Adipose tissue (tissue), 3 donors: ENCODE data around the gene DNMT3A. TPM values are rescaled to one million over a fixed set of nuclear protein-coding genes. Genes with fewer than 3 reads are reported as not detected.

Experiments
- H3K27ac ChIP-seq: one replicate; pipeline ENCODE4 v1.5.1; 2013; ENCODE audit warnings: low read depth, low read length
- WGBS, 3 donors: extraction: QIAGEN DNeasy Blood & Tissue Kit; methylation state at CpG; one replicate each; pipeline ENCODE4 v1.1.7; 2013; 5-methylcytosine and 5-hydroxymethylcytosine counted together
- polyA plus RNA-seq, 3 donors: library from polyadenylated mRNA; stranded (reverse); fragments of 200-250 nt; gene quantifications; one replicate each; pipeline ENCODE4 v1.2.3, GENCODE V29; 2013
- donor health status: healthy with polysubstance abuse.
- donor health status: Bipolar disorder and iron deficiency.
- donor health status: healthy.

Gene DNMT3A
- polyA plus RNA-seq, 3 donors, result 4.2 to 9.7 (median 8.3) TPM

GRCh38 chr2:25313711-25314513 is 27.8 kb downstream of the DNMT3A start:
- no peak overlapping the region for H3K27ac ChIP-seq

GRCh38 chr2:25312958-25313710 is 28.6 kb downstream of the DNMT3A start:
- no peak overlapping the region for H3K27ac ChIP-seq
- 67 to 81% (median 76%) methylated on average over 15 of the region's 15 CpGs for WGBS, 3 donors

More at GRCh38 chr2:25313711-25314513, 27.8 kb downstream of the DNMT3A start:
- WGBS, 3 donors, result 85 to 88% (median 88%) methylated on average over 27 of the region's 27 CpGs

GRCh38 chr2:25311865-25312575 is 29.7 kb downstream of the DNMT3A start:
- no peak overlapping the region for H3K27ac ChIP-seq
- 31 to 77% (median 66%) methylated on average over 22 to 23 of the region's 23 CpGs for WGBS, 3 donors

- H3K27ac ChIP-seq, result no peak overlapping the region
- WGBS, 3 donors, result 11 to 68% (median 45%) methylated on average over 10 to 14 of the region's 14 CpGs
Measured at GRCh38 chr2:25310965-25311864, 30.5 kb downstream of the DNMT3A start.

GRCh38 chr2:25310709-25310964 is 31.1 kb downstream of the DNMT3A start:
- no peak overlapping the region for H3K27ac ChIP-seq
- 49 to 83% (median 77%) methylated on average over 5 of the region's 5 CpGs for WGBS, 3 donors

DNA sequence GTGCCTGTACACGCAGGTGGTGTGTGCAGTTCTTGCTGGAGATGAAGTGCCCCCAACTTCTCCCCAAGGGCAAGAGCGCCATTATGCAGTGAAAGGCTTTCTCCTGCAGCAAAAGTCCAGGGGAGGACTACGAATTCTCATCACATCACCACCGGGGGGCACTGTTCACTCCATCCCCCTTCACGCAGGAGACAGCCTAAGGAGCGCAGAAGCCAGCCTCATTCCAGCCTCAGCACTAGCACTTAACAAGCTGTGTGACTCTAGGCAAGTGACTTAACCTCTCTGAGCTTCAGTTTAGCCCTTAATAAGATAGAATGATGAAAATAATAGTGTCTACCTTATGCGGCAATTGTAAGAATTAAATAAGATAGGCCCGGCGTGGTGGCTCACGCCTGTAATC is 32.3 kb downstream of the DNMT3A start:
- 70 to 74% (median 70%) methylated on average over 10 of the region's 10 CpGs for WGBS, 3 donors
- no peak overlapping the region for H3K27ac ChIP-seq

- 89 to 95% (median 92%) methylated on average over 5 to 6 of the region's 6 CpGs for WGBS, 3 donors
- H3K27ac ChIP-seq, result no peak overlapping the region
Measured at GRCh38 chr2:25308599-25308998, 33.1 kb downstream of the DNMT3A start.

DNA sequence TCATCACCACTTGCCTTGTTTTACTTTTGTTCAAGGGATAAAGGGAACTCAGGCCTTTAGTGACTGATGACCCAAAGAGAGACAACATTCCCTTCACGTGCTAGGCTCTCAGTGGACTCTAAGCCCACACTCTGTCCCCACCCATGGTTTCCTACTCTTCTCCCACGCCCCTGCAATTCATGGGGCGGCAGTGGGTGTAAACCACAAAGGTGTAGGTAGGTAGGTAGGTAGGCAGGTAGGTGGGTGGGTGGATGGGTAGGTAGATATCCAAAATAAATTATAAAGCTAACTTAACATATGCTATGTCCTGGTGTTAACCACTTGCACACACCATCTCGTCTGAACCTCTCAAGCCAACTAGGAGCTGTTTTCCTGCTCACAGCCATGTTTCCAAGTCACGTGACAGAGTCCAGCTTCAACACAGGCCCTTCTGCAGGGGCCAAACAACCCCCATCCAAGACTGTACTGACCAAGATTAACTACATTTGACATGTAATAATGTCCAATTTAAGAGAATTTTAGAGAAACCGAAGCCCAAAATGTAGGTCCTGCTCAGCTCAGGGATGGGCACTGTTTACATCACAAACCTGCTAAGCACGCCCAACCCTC is 33.7 kb downstream of the DNMT3A start:
- 80 to 89% (median 88%) methylated on average over 7 of the region's 7 CpGs for WGBS, 3 donors
- H3K27ac ChIP-seq, result no peak overlapping the region

DNA sequence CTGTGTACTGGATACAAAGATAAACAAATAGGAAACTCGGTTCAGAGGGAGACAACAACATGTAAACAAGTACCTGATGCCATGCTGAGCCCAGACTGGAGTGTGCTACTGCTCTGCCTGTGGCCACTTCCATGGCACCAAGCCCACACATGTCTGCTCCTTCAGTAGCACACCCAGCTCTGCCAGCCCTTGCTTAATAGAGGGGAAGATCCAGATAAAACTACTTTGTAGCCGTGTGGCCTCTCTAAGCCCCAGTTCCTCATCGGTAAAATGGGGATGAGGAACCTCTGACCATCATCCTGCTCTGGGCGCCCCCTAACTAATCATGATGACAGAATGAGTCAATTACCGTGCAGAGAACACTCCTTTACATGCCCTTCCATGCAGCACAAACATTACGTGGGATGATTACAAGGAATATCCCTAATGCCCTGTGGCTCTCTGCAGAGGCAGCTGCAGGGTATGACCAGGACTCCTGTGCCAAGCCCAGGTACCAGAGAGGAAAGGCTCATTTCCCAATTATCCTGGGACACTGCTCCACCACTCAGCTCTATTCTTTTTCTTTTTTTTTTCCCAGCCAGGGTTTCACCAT is 34.9 kb downstream of the DNMT3A start:
- H3K27ac ChIP-seq, result no peak overlapping the region
- whole genome bisulfite sequencing, 3 donors, result 50 to 65% (median 56%) methylated on average over 6 of the region's 6 CpGs

- no peak overlapping the region for H3K27ac ChIP-seq
- WGBS, 3 donors, result 70 to 77% (median 70%) methylated on average over 10 of the region's 10 CpGs
Measured at GRCh38 chr2:25305775-25306174, 36.0 kb downstream of the DNMT3A start.

GRCh38 chr2:25304826-25305596 is 36.7 kb downstream of the DNMT3A start:
- WGBS, 3 donors, result 82 to 87% (median 87%) methylated on average over 16 of the region's 16 CpGs
- no peak overlapping the region for H3K27ac ChIP-seq

DNA sequence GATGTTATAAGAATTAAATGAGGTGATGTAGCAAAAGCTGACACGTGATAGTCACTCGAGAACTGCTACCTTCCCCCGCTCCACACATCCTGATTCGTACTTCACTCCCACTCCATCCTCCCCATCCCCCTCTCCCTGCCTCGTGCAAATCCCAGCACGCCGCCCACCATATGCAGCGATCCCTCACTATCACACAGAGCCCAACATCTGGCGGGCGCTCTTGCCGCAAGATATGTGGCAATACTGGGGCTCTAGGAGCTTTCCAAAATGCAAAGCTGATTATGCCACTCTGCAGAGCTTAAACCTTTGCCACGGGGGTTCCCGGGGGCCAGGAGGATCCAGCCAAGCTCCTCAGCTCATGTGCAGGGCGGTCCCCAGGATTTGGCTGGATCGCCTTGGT is 37.4 kb downstream of the DNMT3A start:
- H3K27ac ChIP-seq, result no peak overlapping the region
- WGBS, 3 donors, result 51 to 82% (median 53%) methylated on average over 15 of the region's 15 CpGs

DNA sequence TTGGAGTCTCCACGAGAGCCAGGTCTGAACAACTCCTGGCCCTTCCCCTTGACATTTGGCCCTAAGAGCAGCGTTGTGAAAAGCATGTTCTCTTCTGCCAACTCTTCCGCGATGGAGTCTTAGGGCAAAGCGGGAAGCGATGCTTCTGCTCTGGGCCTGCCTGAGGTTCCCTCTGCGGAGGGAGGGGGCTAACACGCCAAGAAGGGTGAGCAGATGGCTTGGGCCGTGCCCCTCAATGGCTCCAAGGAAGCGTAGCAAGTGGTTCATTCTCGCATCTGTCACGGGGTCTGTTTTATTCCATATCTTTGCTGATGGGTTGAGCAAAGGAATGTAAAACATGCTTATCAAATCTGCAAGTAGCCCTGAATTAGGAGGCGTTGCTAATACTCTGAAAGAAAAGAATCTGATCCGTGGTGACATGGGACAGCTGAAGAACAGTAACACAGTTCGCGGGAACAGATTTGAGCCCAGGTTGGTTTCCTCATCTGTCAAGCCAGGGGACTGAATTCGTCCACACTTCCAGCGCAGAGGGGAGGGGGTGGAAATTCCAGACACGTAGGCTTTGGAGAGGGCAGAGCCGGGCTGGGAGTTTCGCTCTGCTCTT is 38.0 kb downstream of the DNMT3A start:
- WGBS, 3 donors, result 76 to 85% (median 77%) methylated on average over 21 of the region's 21 CpGs
- H3K27ac ChIP-seq, result no peak overlapping the region

DNA sequence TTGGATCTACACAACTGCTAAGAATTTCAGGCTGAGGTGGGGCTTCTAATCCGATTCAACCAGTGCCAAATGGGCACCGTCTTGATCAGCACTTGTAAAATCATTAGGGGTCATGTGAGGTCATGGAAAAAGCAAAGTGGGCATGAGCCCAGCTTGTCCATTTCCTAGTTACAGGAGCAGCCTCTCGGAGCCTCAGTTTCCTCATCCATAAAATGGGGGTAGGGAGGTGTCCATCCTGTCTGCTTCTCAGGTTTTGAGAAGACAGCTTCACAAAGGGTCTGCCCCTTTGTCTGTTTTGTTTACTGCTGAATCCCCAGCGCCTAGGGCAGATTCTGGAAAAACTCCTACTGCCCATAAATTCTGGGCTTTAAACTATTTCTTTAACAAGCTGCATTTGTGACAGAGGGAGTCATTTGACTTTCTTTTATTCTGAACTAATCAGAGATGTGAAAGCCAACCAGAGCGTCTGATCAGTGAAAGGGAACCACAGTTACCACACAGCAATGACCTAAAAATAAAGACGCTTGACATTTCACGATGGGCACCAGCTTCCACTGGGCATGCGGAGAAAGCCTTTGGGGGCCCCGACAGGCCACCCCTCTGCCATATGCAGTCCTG is 38.9 kb downstream of the DNMT3A start:
- 79 to 81% (median 79%) methylated on average over 9 of the region's 9 CpGs for WGBS, 3 donors
- no peak overlapping the region for H3K27ac ChIP-seq

GRCh38 chr2:25301453-25302352 is 40.0 kb downstream of the DNMT3A start:
- no peak overlapping the region for H3K27ac ChIP-seq

More at GRCh38 chr2:25301453-25302352, 40.0 kb downstream of the DNMT3A start:
- 59 to 83% (median 64%) methylated on average over 8 of the region's 8 CpGs for WGBS, 3 donors
